SK-N-SH treated with all-trans-retinoic acid at 6 μM for 48 hours (cell line): Measurements from ENCODE around the gene AREL1.

Experiments
- BACH2 ChIP-seq: fragments of 250-450 bp; sonication (Bioruptor Pico); IDR thresholded peaks from 2 replicates; pipeline ENCODE4 v1.9.0; 2021; ENCODE audit warnings: mild to moderate bottlenecking, borderline replicate concordance
- GLIS3 ChIP-seq: fragments of 250-450 bp; sonication (Bioruptor Pico); IDR thresholded peaks from 2 replicates; pipeline ENCODE4 v1.5.0; 2020; ENCODE audit warnings: mild to moderate bottlenecking, moderate library complexity
- OSR1 ChIP-seq: fragments of 250-450 bp; sonication (Bioruptor Pico); IDR thresholded peaks from 2 replicates; pipeline ENCODE4 v1.8.0; 2022; ENCODE audit warnings: moderate library complexity, mild to moderate bottlenecking, inconsistent platforms
- PATZ1 ChIP-seq: fragments of 250-450 bp; sonication (Bioruptor Pico); IDR thresholded peaks from 2 replicates; pipeline ENCODE4 v1.8.0; 2020; ENCODE audit warnings: mild to moderate bottlenecking, moderate library complexity, borderline replicate concordance
- RARB ChIP-seq: fragments of 250-450 bp; sonication (Bioruptor Pico); IDR thresholded peaks from 2 replicates; pipeline ENCODE4 v1.8.0; 2021; ENCODE audit warnings: mild to moderate bottlenecking, moderate library complexity
- ZFP30 ChIP-seq: fragments of 450-650 bp; formaldehyde crosslinking; IDR thresholded peaks from 2 replicates; pipeline ENCODE4 v1.5.0; 2022; ENCODE audit warnings: mild to moderate bottlenecking, moderate library complexity
- ZNF565 ChIP-seq: fragments of 450-650 bp; formaldehyde crosslinking; conservative IDR thresholded peaks from 2 replicates; pipeline ENCODE4 v1.5.0; 2020; ENCODE audit warnings: low read depth, mild to moderate bottlenecking, moderate library complexity
- ZNF8 ChIP-seq: fragments of 450-650 bp; formaldehyde crosslinking; IDR thresholded peaks from 2 replicates; pipeline ENCODE4 v1.5.0; 2020; ENCODE audit warnings: mild to moderate bottlenecking, moderate library complexity

- TF ChIP-seq GLIS3 (no peak), ZNF565 (no peak), BACH2 (CRISPR knock-in tag) (no peak), RARB (CRISPR knock-in tag) (no peak), ZNF8 (no peak), OSR1 (CRISPR knock-in tag) (no peak), PATZ1 (CRISPR knock-in tag) (no peak), ZFP30 (no peak)
These were observed 19.7 kb downstream of the AREL1 start for GRCh38 chr14:74693191-74693590.
